Measurements from ENCODE around the gene FRMPD1. TPM values are rescaled to one million over a fixed set of nuclear protein-coding genes. Genes with fewer than 3 reads are reported as not detected.

FRMPD1 gene
- total RNA-seq, 1 donor from 2014 or later: 38.1 TPM

- peaks cover 12% of the 10 kb centered on the region for H3K36me3 Mint-ChIP-seq (ENCODE audit: unreplicated experiment)
- H3K27me3 Mint-ChIP-seq (ENCODE audit: unreplicated experiment): no peaks in the 10 kb centered on the region
- H3K4me3 Mint-ChIP-seq (ENCODE audit: unreplicated experiment): no peak overlapping the region
- DNase-seq: no peak
- H3K9me3 Mint-ChIP-seq (ENCODE audit: unreplicated experiment): peaks cover 1% of the 10 kb centered on the region
- TF ChIP-seq CTCF (IDR thresholded peaks at IDR 0.05; ENCODE audit: partially characterized antibody, unreplicated experiment): no peak
- peaks cover 6% of the 10 kb centered on the region for H3K4me1 Mint-ChIP-seq (ENCODE audit: low read depth, unreplicated experiment)
- no peak overlapping the region for H3K27ac Mint-ChIP-seq (ENCODE audit: unreplicated experiment)
Measured at GRCh38 chr9:37682951-37683350, 32.2 kb downstream of the FRMPD1 start.

- Mint-ChIP-seq H3K4me3 (ENCODE audit: unreplicated experiment) (no peak overlapping the region), H3K36me3 (ENCODE audit: unreplicated experiment) (peaks cover 12% of the 10 kb centered on the region), H3K9me3 (ENCODE audit: unreplicated experiment) (peaks cover 1% of the 10 kb centered on the region), H3K4me1 (ENCODE audit: low read depth, unreplicated experiment) (peaks cover 6% of the 10 kb centered on the region), H3K27me3 (ENCODE audit: unreplicated experiment) (no peaks in the 10 kb centered on the region), H3K27ac (ENCODE audit: unreplicated experiment) (no peak overlapping the region)
- TF ChIP-seq CTCF (IDR thresholded peaks at IDR 0.05; ENCODE audit: partially characterized antibody, unreplicated experiment): no peak
- no peak for DNase-seq
Measured at GRCh38 chr9:37683531-37684371, 33.0 kb downstream of the FRMPD1 start.

- peaks cover 19% of the 10 kb centered on the region for H3K4me1 Mint-ChIP-seq (ENCODE audit: low read depth, unreplicated experiment)
- TF ChIP-seq CTCF (IDR thresholded peaks at IDR 0.05; ENCODE audit: partially characterized antibody, unreplicated experiment): no peak
- no peaks in the 10 kb centered on the region for H3K36me3 Mint-ChIP-seq (ENCODE audit: unreplicated experiment)
- peaks cover 2% of the 10 kb centered on the region for H3K9me3 Mint-ChIP-seq (ENCODE audit: unreplicated experiment)
- peak; percentile 54 for DNase-seq
- peak overlapping the region; percentile 91 for H3K27ac Mint-ChIP-seq (ENCODE audit: unreplicated experiment)
- H3K4me3 Mint-ChIP-seq (ENCODE audit: unreplicated experiment): peak overlapping the region; percentile 44
- no peaks in the 10 kb centered on the region for H3K27me3 Mint-ChIP-seq (ENCODE audit: unreplicated experiment)
Measured at GRCh38 chr9:37692622-37693221, 42.0 kb downstream of the FRMPD1 start.

GRCh38 chr9:37693260-37693659, 42.5 kb downstream of the FRMPD1 start:
- no peaks in the 10 kb centered on the region for H3K36me3 Mint-ChIP-seq (ENCODE audit: unreplicated experiment)
- peaks cover 2% of the 10 kb centered on the region for H3K9me3 Mint-ChIP-seq (ENCODE audit: unreplicated experiment)
- H3K27me3 Mint-ChIP-seq (ENCODE audit: unreplicated experiment): no peaks in the 10 kb centered on the region
- peak overlapping the region; percentile 91 for H3K27ac Mint-ChIP-seq (ENCODE audit: unreplicated experiment)
- H3K4me1 Mint-ChIP-seq (ENCODE audit: low read depth, unreplicated experiment): peaks cover 19% of the 10 kb centered on the region
- peak overlapping the region; percentile 33 for H3K4me3 Mint-ChIP-seq (ENCODE audit: unreplicated experiment)
- DNase-seq: no peak
- no peak for TF ChIP-seq CTCF (IDR thresholded peaks at IDR 0.05; ENCODE audit: partially characterized antibody, unreplicated experiment)

- no peak for TF ChIP-seq CTCF (IDR thresholded peaks at IDR 0.05; ENCODE audit: partially characterized antibody, unreplicated experiment)
- Mint-ChIP-seq H3K27ac (ENCODE audit: unreplicated experiment) (no peak overlapping the region), H3K36me3 (ENCODE audit: unreplicated experiment) (no peaks in the 10 kb centered on the region), H3K9me3 (ENCODE audit: unreplicated experiment) (peaks cover 2% of the 10 kb centered on the region), H3K27me3 (ENCODE audit: unreplicated experiment) (no peaks in the 10 kb centered on the region), H3K4me1 (ENCODE audit: low read depth, unreplicated experiment) (peaks cover 19% of the 10 kb centered on the region), H3K4me3 (ENCODE audit: unreplicated experiment) (no peak overlapping the region)
- DNase-seq: no peak
Measured at GRCh38 chr9:37694355-37694754, 43.6 kb downstream of the FRMPD1 start.

Data from glutamatergic neuron (in vitro differentiated cells).